GM18498 (cell line): Measurements from ENCODE around the gene SETD3.

Experiments used
- ATAC-seq: cut with Tn5 transposase; IDR thresholded peaks from one replicate; pipeline ENCODE4 v1.9.1; 2021; ENCODE audit warnings: mild to moderate bottlenecking, moderate library complexity; ENCODE audit not compliant: unreplicated experiment

The SETD3 gene

DNA sequence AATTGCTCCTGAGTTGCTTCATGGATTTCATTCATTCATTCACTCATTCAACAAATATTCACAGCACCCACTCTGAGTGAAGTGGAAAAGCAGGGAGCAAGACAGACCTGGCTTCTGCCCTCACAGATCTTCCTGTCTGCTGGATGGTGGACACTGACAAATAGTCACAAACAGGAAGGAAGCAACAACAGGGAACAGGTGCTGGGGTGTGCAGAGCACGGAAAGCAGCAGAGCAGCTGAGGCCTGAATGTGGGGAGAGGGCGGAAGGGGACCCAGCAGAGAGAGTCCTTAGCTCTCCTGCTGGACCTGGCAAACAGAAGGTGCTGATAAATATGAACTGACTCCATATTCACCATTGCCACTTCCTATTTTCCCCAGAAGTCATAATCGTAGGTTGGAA, 54.4 kb downstream of the SETD3 start:
- no peak for ATAC-seq

DNA sequence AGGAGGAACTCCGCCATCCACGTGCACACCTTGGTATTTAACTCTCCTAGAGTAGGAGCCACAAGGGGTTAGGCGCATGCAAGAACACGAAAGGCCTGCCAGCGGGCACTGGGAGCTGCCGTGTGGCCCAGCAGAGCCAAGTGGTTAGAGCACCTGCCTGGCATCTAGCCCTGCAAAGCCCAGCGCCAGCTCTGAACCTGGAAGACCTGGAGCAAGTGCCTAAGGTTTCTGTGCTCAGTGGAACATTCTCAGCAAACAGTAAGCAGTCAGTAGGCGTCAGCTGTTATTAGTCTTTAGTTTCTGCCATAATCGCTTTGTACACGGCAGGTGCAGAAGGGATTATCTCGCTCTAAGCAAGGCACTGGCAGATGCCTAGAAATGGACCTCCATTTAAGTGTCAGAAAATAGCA, 55.4 kb downstream of the SETD3 start:
- no peak for ATAC-seq

DNA sequence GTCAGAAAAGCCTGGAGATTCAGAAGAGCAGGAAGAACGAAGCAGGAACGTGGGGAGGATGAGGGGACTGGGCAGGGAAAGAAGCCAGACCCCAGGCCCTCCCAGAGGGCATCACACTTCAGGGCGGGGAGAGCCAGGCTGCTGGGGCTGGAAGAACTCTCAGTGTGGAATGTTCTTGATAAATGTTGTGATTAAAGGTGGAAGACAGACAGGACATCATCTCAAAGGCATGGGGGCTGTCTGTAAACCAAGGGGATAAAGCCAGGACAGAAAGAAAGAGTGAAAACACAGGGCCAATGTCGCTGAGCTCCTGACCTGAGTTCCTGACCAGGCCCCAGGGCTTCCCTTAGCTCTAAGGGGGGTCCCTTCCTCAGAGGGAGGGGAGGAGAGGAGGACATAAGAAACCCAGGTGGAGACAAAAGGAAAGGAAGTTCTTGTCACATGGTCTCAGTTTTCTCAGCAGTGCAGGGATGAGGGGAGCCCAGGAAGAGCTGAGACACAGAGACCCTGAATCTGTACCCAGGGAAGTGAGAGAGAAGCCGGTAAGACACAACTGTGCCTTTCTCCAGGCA, 56.3 kb downstream of the SETD3 start:
- no peak for ATAC-seq

DNA sequence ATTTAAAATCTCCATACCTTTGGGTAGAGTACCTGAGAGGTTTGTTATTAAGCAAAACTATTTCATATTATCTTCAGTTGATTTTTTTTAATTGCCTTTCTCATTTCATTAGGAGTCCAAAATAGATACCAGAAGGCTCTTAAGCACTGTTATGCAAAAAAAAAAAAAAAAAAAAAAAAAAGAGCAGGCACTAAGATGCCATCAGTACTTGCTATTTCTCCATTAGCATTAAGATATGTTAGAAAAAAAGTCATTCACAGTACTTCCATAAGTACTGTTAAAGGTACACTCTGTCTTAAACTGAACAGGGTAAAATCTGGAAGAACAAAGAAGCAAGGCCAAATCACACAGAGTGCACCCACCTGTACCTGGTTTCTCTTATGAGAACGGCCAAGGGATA, 57.2 kb downstream of the SETD3 start:
- no peak for ATAC-seq

DNA sequence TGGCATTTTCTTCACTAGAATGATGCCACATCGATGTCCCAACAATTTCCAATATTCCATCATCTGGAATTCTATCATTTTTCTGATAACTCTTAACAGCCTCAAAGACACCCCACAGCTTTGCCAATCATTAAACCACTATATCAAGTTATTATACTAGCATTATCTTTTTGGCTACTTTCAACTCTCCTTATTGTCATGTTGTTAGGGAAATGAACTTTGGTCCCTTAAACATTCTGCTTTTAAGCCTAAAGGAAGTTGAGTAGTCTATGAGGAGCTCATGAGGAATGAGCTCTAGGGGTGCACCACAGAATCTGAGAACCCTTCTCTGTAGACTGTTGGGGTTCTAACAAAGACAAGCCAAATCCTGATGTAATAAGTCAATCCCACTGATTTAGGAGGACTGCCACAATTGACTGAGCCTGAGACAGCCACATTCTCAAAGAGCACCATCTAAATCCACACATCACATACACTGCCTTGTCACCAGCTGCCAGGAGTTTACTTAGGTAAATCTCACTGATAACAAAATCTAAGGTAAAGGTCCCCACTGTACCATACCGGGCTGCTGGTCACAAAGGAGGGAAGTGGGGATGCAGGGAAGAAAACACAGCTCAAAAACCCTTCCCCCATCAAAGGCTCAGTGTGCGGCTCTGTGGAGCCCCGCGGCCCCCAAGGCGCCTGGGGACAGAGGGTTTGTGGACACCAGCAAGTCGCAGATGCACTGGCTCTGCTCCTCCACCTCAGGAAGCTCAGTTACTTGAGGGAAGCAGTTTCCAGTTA, 58.2 kb downstream of the SETD3 start:
- ATAC-seq, result no peak

DNA sequence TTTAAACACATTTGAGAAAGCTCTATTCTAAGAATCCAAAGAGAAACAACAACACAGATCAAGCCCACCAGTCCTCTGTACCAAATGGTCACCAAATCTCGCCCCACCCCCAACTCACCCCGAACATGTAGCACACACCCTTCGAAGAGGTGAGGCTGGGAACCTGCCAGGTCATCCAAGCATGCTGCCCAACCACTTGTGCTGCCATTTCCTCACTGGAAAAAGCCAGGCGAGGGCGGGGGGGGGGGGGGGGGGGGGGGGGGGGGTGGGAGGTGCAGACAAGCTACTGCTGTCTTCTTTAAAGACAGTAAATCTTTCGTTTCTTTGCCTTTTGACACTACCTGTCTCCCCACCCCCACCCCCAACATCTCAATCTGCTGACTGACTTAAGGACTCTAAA, 59.9 kb downstream of the SETD3 start:
- no peak for ATAC-seq

DNA sequence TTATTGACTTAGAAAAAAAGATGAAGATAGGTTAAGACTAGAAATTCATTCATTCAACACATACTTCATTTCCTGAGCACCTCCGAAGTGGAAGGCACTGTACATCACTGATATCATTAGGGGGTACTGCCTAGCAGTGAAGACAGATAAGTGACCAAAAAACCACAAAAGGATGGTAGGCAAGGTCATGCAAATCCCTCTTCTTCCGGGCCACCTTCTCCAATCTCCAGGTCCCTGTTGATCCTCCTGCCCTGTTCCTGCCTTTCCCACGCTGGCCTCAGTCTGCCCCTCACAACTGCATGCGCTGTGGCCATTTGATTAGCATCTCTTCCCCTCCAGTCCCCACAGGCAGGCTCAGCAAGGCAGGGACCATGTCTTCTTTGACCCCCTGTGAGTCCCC, 60.8 kb downstream of the SETD3 start:
- ATAC-seq, result no peak

DNA sequence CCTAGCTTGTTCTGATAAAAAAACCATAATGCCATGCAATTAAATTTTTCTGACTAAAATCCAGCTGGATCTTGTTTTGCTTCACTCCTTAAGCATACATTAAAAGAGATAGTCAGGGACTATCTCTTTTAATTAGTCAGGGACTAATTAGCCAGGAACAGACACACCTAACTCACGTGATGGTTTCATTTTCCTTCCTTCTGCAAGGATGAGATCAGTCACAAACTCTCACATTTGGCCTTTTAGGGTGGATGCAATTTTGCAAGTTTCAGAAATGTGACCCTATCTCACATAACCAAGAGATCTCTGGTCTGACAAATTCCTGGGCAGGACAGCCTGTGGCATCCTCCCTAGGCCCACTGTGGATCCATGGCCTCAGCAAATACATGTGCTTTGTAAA, 62.4 kb downstream of the SETD3 start:
- no peak for ATAC-seq

DNA sequence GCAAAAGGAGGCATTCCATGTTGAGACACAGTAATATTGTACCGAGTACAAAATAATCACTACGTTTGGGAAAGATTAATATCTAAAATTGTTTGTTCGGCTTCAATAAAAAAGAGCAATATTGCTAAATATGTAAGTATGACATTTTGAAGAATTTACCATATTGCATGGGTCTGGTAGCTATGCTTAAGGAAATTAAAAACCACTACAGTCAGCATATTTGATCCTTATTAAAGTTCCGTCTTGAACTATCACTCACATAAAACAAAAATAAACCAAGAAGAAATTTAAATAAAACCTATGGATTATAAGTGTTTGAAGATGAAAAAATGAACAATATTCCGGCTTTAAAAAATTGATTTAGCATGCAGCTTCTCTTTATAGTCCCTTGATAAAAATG, 63.8 kb downstream of the SETD3 start:
- no peak for ATAC-seq

DNA sequence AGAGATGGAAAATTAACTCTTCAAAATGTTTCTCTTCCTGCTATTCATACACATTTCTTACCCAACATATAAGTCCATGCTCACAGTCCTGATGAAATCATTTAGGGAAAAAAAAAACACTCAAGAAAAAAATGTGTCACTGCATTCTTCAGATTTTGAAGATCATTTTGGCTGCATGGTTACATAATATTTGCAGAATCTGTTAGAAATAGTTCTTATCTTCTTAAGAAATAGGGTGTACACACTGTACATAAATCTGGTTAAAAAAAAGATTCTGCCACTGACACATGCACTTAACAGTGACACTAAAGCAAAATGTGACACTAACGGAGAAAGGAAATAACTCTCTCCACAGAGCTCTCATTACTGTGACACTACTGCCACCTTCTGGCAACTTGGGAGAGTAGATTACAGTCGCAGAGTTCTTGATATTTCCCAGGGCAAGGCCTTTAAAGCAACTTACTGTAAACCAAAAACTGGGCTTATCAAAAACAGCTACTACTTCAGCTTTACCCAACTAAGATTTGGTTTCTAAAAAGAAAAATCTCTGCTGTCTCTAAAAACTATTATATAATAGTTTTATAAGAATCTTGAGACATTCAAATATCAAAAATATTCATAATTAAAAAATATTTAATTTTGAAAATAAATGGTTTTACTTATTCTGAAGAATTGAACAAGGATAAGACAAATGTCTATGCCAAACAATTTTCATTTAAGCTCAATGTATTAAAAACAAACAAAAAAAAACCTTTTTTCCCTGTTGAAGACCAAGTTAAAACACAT, 65.0 kb downstream of the SETD3 start:
- ATAC-seq, result peak; percentile 91

DNA sequence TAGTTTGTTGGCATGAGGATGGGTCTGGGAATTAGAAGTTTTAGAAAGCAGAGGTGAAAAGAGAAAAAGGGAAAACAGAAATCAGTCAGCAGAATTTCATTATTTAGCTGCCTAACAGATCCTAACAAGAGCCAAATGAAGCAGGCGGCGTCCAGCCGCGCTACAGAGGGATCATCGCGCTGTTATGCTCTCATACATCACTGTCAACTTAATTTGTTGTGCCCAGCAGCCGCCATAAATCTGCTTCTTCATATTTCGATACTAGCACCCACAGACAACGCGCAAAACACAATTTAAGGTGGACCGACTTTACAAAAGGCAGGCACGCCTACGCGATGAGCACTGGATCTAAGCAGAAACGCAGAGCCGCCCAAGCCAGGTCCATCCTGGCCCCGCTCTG, 66.7 kb downstream of the SETD3 start:
- no peak for ATAC-seq

DNA sequence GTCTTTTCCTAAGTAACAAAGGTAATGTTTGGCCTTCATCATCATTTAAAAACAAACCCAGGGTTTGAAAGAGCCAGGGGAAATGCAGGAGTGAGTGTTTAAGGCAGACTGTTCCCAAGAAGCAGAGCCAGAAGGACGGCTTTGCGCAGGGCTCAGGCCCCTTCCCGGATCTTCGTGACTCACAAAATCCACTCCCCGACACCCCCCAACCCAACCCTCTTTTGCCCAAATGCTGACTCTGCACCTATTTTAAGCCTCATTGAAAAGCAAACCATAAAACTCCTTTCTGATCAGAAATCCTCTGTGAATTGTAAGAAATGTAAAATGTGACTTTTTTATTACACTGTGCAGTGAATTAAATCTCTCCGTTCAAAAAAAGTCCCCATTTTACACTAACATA, 67.5 kb downstream of the SETD3 start:
- no peak for ATAC-seq

DNA sequence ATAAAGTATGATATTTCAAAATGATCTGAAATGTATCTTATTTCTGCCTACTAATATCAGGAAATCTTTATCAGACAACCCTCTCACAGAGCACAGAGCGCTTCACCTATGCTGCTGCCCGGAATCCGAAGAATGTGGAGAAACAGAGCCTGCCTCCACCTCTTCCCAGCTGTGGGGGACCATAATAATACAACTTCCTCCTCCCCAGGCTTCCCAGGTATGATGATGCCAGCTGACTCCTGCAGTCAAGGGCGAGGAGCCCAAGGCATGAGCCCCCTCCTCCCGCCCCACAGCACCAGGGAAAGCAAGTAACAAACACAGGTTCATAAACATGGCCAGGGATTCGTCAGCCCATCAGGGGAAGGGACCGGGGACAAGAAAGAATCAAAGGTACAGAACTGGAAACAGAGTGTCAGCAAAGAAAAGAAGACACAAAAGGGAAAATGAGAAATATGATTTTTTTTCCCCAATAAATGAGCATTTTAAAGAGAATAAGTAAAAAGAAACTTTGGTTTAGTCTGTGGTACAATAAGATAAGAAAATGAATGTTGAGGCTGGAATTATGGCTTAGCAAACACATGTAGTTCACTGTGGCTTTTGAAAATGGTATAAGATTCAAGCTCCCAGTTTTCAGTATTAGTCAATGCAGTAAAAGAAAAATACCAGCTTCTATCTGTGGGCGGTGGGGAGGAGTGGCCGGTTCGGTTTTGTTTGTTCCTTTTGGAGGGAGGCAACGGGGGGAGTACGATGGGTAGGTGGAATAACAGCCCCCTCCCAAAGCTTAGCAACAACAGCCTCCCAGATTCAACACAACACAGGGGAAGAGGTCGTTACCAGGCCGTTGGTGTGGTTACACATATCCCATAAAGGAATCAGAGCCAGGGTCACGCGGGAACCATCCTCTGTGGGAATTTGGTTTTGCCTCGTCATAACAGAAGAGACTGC, 68.3 kb downstream of the SETD3 start:
- no peak for ATAC-seq

DNA sequence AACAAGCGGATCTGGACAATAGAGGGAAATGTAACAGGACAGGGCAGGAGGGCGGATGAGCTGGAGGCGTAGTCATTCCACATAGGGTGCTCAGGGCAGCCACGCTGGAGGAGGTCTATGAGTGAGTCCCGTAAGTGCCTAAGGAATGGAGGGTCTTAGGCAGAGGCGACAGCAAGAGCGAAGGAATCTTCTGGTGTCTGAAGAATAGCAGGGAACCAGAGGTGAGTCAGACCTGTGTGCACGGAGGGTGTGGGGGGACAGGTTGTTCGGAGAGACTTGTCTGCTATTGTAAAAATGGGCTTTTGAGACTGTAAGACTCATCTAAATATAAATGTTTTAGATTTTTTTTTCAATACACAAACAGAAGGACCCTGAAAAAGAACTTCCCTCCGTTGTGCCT, 70.6 kb downstream of the SETD3 start:
- no peak for ATAC-seq

DNA sequence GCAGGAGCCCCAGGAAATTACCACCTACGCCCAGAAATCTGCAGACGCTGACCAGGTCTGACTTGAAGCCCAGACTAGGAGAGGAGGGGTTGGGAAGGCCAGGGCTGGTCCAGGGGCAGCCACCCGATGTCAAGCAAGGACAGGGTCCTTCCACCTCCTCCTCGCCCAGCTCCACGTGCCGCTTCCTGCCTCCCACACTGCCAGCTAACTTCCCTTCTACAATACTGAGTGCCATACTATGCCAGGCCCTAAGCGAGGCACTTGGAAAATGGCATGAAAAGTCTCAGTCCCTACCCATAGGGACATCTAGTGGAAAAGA, 71.7 kb downstream of the SETD3 start:
- no peak for ATAC-seq

DNA sequence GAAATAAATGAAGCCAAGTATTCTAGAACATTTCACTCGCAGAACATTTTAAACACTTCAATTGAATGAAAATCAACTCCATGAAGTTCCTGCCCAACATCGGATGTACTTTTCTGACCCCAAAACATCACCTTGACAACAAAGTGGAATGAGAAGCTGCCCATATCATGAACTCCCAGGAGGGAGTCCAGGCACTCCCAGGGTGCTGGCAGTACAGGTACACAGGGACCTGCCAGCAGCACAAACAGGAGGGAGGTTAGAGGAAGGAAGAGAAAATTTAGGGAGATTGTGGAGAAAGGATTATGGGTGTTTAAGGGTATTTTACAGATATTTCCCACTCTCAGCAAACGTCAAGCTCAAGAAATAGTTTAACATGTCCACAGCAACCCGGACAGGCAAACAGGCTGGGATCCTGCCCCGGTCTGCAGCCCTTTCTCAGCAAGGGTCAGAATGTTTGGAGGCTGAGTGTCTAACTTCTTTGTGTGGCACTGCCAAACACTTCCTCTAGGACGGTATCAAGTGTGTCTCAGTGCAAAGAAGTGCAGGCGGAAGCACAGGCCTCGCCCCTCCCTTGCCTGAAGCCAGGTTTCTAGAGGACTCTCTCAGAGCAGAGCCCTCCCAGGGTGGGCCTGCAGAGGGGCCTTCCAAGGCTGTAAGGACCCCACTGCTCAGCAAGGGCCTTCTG, 72.2 kb downstream of the SETD3 start:
- ATAC-seq, result no peak

DNA sequence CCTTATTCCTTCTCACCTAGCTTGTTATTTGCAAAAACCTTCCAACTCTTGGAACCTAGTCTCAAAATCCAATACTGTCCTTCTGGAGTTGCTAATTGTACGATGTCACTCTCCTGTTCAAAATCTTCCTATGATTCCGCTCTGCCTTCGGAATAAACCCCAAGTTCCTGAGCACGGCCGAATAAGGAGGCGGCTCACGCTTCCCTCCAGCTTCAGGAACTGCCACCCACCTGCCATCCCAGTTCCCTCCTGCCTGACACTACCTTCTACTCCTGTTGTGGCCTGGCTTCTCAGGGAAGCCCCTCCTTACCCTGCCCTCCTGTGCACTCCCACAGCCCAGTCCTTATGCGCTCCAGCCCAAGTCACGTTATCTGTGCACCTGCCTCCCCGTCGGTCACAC, 73.2 kb downstream of the SETD3 start:
- ATAC-seq, result no peak

DNA sequence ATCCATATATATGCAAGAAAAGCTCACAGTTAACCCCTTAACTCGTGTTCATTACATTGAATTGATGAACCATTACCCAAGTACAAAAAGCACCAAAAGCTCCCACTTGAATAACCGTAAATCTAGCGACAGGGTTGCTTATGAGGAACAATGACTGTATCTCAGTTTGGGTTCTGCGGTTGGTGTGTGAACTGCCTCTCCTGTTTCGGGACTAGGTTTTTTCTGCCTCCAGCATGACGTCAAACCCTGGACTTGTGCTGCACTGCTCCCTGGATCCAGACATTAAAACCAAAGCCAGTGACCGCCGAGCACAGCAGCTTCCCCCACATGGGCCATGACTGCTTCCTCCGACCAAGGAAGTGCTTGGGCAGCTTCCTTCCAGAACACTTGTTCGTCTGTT, 77.7 kb downstream of the SETD3 start:
- ATAC-seq, result no peak

DNA sequence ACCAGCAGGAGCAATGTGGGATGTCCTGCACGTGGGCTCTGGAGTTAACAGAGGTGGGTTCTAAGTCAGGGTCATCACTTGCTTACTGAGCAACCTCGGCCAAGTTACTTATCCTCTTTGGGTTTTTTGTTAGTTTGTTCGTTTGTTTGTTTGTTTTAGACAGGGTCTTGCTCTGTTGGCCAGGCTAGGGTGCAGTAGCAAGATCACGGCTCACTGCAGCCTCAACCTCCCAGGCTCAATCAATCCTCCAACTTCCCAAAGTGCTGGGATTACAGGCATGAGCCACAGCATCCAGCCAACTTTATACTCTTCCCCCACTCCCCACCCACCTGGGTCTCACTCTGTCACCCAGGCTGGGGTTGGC, 78.4 kb downstream of the SETD3 start:
- ATAC-seq, result no peak

DNA sequence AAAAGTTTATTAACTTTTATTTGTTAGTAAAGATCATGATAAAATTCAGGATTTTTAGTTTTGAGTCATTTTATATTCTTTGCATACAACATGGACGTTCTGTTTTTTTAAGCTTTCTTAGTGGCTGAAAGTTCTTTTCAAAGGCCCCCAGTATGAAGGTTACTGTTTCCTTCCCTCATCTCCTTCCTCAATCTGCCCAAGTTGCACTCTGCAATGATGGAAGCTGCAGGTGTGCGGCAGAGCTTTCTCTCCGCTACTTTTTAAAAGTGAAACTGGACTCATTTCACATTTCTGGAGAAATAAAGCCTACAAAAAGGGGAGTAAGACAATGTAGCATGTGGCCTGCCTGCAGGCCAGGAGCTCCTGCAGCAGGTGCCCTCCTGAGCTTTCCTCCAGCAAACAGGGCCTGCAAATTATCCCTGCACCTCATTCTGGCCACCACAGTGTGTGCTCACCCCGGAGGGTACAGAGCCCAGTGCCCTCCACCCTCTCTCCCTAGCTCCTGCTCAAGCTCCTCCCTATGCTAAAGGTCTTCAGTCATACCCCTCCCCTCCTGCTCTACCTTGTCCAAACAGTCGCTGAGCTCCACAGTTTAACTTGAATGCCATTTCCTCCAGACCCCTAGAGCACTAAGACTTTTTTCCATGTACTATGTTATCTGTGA, 78.9 kb downstream of the SETD3 start:
- ATAC-seq, result no peak
